ENCODE measurements around the gene CMTR1.

- no peak for TF ChIP-seq CTCF (IDR thresholded peaks at IDR 0.05; ENCODE audit: low read depth, low read length, missing input control)
- no peak for TF ChIP-seq ATF3 (IDR thresholded peaks at IDR 0.05)
- TF ChIP-seq YY1 (IDR thresholded peaks at IDR 0.05), result no peak
Measured at GRCh38 chr6:37460805-37461204, 27.8 kb downstream of the CMTR1 start.
